DND-41 (cell line): ENCODE results near the gene TOX2.

Source experiments
- ATAC-seq: fragments of 200-7000 bp; cut with Tn5 transposase; 3 replicates; pipeline ENCODE4 v1.9.1; 2021; ENCODE audit warnings: low read depth; ENCODE audit not compliant: insufficient read depth
- DNase-seq: peaks from one replicate; pipeline ENCODE4 v3.0.0-alpha.2; 2020
- H2AFZ ChIP-seq: 2 replicates; pipeline ENCODE4 v1.6.0; 2012; ENCODE audit warnings: low read depth, low read length
- H3K27ac ChIP-seq: 2 replicates; pipeline ENCODE4 v1.5.1; 2012; ENCODE audit warnings: low read length, inconsistent platforms
- H3K27me3 ChIP-seq: fragments of 200-600 bp; sonication (generic); 2 replicates; pipeline ENCODE4 v1.6.0; 2012; ENCODE audit warnings: low read length, mild to moderate bottlenecking, inconsistent platforms; ENCODE audit not compliant: insufficient read depth, poor library complexity
- H3K36me3 ChIP-seq: 2 replicates; pipeline ENCODE4 v1.5.1; 2012; ENCODE audit warnings: low read length, inconsistent platforms; ENCODE audit not compliant: insufficient read depth
- H3K4me1 ChIP-seq: 2 replicates; pipeline ENCODE4 v1.5.1; 2012; ENCODE audit warnings: mild to moderate bottlenecking, low read length; ENCODE audit not compliant: insufficient read depth
- H3K4me2 ChIP-seq: 2 replicates; pipeline ENCODE4 v1.6.0; 2012; ENCODE audit warnings: mild to moderate bottlenecking, moderate library complexity, low read length, inconsistent platforms; ENCODE audit not compliant: insufficient read depth
- H3K4me3 ChIP-seq, 2 experiments: fragments of 200-600 bp in 1 of 2; shearing (Covaris generic) in 1 of 2; 2 replicates each; pipeline ENCODE4 v1.5.1; 2012 to 2016; ENCODE audit warnings: inconsistent platforms in 2 of 2, low read length in 2 of 2, mild to moderate bottlenecking in 2 of 2, low read depth in 1 of 2, moderate library complexity in 1 of 2
- H3K79me2 ChIP-seq: 2 replicates; pipeline ENCODE4 v1.6.0; 2012; ENCODE audit warnings: low read length, inconsistent platforms; ENCODE audit not compliant: insufficient read depth
- H3K9ac ChIP-seq: 2 replicates; pipeline ENCODE4 v1.6.0; 2012; ENCODE audit warnings: low read depth, mild to moderate bottlenecking, inconsistent platforms, low read length, moderate library complexity
- H3K9me3 ChIP-seq: 2 replicates; pipeline ENCODE4 v1.5.1; 2012; ENCODE audit warnings: low read length, moderate library complexity, mild to moderate bottlenecking, inconsistent platforms; ENCODE audit not compliant: insufficient read depth, severe bottlenecking
- H4K20me1 ChIP-seq: 2 replicates; pipeline ENCODE4 v1.6.0; 2012; ENCODE audit warnings: low read length; ENCODE audit not compliant: insufficient read depth
- EZH2 ChIP-seq: IDR thresholded peaks from 3 replicates; pipeline ENCODE4 v1.6.1; 2012; ENCODE audit warnings: borderline replicate concordance, low read depth, mild to moderate bottlenecking, moderate library complexity, low read length, inconsistent platforms; ENCODE audit not compliant: severe bottlenecking
- TF ChIP-seq, protein P1 (sequence below): IDR thresholded peaks from 2 replicates; pipeline ENCODE4 v1.5.1; 2012; ENCODE audit warnings: borderline replicate concordance, low read length, moderate library complexity, mild to moderate bottlenecking; ENCODE audit not compliant: poor library complexity, severe bottlenecking; ENCODE audit errors: extremely low read depth

The TOX2 gene

DNA sequence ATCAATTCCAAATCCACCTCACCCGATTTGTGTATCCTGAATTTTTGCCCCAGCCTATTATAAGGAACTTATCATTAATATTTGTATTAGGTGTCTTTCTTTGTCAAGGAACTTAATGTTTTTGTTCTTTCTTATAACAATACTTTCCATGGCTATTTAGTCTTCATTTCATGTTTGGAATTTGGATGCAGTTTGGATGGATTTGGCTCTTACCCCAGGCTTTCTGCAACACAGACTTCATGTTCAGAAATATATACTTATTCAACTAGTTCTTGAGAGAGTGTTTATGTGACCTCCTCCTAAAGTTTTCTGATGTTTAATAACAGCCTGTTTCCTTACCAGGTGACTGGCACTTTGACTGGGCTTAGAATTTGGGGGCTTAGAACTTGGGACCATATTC lies 35.9 kb upstream of the TOX2 start:
- DNase-seq = no peak
- peaks cover 8% of the 10 kb centered on the region for H3K27me3 ChIP-seq
- ATAC-seq = no peak
- TF ChIP-seq EZH2 = no peak
- TF ChIP-seq, protein P1, sequence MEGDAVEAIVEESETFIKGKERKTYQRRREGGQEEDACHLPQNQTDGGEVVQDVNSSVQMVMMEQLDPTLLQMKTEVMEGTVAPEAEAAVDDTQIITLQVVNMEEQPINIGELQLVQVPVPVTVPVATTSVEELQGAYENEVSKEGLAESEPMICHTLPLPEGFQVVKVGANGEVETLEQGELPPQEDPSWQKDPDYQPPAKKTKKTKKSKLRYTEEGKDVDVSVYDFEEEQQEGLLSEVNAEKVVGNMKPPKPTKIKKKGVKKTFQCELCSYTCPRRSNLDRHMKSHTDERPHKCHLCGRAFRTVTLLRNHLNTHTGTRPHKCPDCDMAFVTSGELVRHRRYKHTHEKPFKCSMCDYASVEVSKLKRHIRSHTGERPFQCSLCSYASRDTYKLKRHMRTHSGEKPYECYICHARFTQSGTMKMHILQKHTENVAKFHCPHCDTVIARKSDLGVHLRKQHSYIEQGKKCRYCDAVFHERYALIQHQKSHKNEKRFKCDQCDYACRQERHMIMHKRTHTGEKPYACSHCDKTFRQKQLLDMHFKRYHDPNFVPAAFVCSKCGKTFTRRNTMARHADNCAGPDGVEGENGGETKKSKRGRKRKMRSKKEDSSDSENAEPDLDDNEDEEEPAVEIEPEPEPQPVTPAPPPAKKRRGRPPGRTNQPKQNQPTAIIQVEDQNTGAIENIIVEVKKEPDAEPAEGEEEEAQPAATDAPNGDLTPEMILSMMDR = no peak
- no peak overlapping the region for H3K27ac ChIP-seq
- H3K36me3 ChIP-seq = no peaks in the 10 kb centered on the region
- no peak overlapping the region for H3K9ac ChIP-seq
- no peaks in the 10 kb centered on the region for H3K9me3 ChIP-seq
- H3K79me2 ChIP-seq = no peaks in the 10 kb centered on the region
- H3K4me3 ChIP-seq = no peak overlapping the region
- H2AFZ ChIP-seq = no peak overlapping the region
- H3K4me1 ChIP-seq = no peaks in the 10 kb centered on the region
- no peaks in the 10 kb centered on the region for H4K20me1 ChIP-seq
- no peak overlapping the region for H3K4me2 ChIP-seq

DNA sequence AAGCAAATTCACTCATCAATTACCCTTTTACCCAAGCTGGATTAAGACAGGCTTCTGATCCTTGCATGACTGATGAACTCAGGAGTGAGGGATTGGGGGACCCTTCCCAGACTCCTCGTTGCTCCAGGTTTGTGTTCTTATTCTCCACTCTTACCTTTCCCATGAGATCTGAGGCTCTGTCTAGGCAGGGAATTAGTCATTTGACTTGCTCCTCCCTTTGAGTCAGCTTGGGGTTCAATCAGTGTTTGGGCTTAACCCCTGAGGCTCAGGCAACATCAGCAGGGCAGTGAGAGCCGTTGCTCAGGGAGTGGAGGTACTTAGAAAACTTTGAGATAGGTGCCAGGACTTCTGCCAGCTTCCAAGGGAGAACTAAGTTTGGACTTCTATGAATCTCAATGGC lies 20.7 kb upstream of the TOX2 start:
- no peak for TF ChIP-seq EZH2
- TF ChIP-seq, protein P1 = no peak
- Histone ChIP-seq H3K27me3 (peaks cover 5% of the 10 kb centered on the region), H4K20me1 (no peaks in the 10 kb centered on the region), H3K9me3 (peaks cover 5% of the 10 kb centered on the region), H3K36me3 (no peaks in the 10 kb centered on the region), H2AFZ (no peak overlapping the region), H3K4me1 (no peaks in the 10 kb centered on the region), H3K9ac (no peak overlapping the region), H3K4me2 (no peak overlapping the region), H3K4me3 (no peak overlapping the region), H3K27ac (no peak overlapping the region), H3K79me2 (no peaks in the 10 kb centered on the region)
- DNase-seq = no peak
- ATAC-seq = no peak

DNA sequence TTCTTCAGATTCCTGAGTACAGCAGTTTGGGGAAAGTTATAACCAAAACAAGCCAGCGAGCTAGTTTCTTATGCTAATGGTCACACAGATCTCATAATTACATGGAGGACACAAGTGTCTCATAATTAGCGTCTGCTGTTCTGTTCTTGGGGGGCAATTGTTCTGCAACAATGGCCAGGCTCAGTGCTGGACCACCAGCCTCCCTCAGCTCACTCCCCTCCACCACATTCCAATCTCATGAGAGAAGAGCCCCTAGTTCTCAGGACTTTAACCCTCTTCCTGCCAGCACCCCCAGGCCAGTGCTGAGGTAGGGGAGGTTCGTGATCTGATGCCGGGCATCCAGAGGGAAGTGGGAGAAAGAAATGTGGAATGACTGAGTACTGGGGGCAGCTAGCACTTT lies 20.2 kb upstream of the TOX2 start:
- Histone ChIP-seq H3K4me1 (no peaks in the 10 kb centered on the region), H3K36me3 (no peaks in the 10 kb centered on the region), H4K20me1 (no peaks in the 10 kb centered on the region), H3K4me3 (no peak overlapping the region), H3K9ac (no peak overlapping the region), H3K27me3 (peaks cover 5% of the 10 kb centered on the region), H3K4me2 (no peak overlapping the region), H2AFZ (no peak overlapping the region), H3K9me3 (peaks cover 5% of the 10 kb centered on the region), H3K79me2 (no peaks in the 10 kb centered on the region), H3K27ac (no peak overlapping the region)
- ATAC-seq = no peak
- DNase-seq = no peak
- no peak for TF ChIP-seq EZH2
- TF ChIP-seq, protein P1 = no peak

DNA sequence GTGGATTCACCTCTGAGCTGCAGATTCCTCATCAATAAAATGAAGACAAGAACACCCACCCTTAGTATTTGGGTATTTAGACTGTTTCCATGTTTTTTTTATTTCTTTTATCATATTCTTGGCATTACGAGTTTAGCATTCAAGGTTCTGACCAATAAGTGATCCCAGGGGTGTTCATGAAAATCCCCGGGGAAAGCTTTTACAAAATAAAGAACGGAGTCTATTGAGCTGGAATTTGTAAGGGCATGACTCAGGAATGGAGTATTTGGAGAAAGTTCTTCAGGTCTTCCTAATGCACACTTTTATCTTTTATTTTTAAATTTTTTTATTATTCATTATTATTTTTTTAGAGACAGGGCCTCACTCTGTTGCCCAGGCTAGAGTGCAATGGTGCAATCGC lies 19.4 kb upstream of the TOX2 start:
- H3K27me3 ChIP-seq = peaks cover 5% of the 10 kb centered on the region
- H3K4me3 ChIP-seq = no peak overlapping the region
- no peaks in the 10 kb centered on the region for H3K36me3 ChIP-seq
- H2AFZ ChIP-seq = no peak overlapping the region
- peaks cover 2% of the 10 kb centered on the region for H3K9me3 ChIP-seq
- H3K27ac ChIP-seq = no peak overlapping the region
- H3K9ac ChIP-seq = no peak overlapping the region
- no peaks in the 10 kb centered on the region for H4K20me1 ChIP-seq
- DNase-seq (no peak), ATAC-seq (no peak)
- no peaks in the 10 kb centered on the region for H3K79me2 ChIP-seq
- TF ChIP-seq, protein P1 = no peak
- no peak for TF ChIP-seq EZH2
- H3K4me2 ChIP-seq = no peak overlapping the region
- no peaks in the 10 kb centered on the region for H3K4me1 ChIP-seq
